ENCODE measurements around the gene LSAMP.

The LSAMP gene
- total RNA-seq = 0 to 0.12 (median 0) reads per million in 9 experiments

GRCh38 chr3:116445311-116445841 lies at the start of gene LSAMP:
Gene LSAMP, minus strand, starts transcription at chr3:116445487.
- Mint-ChIP-seq H3K36me3 (ENCODE audit: insufficient read depth) (no peaks in the 10 kb centered on the region), H3K4me3 (no peak within 1 kb of the TSS), H3K4me1 (ENCODE audit: low read depth in 2 of 2) (no peaks in the 10 kb centered on the region), H3K9me3 (peaks cover 9 to 13% of the 10 kb centered on the region in 2 donors), H3K27ac (no peak within 1 kb of the TSS), H3K27me3 (no peaks in the 10 kb centered on the region)
- ATAC-seq (replicated peaks) (no peak), DNase-seq (no peak)

GRCh38 chr3:116492379-116492778 lies 47.1 kb upstream of the LSAMP start:
- Mint-ChIP-seq H3K4me3 (no peak overlapping the region), H3K4me1 (ENCODE audit: low read depth in 2 of 2) (no peaks in the 10 kb centered on the region), H3K27me3 (no peaks in the 10 kb centered on the region), H3K36me3 (ENCODE audit: insufficient read depth) (no peaks in the 10 kb centered on the region), H3K9me3 (peaks cover 9 to 36% of the 10 kb centered on the region in 2 donors), H3K27ac (no peak overlapping the region)
- DNase-seq (no peak), ATAC-seq (replicated peaks) (no peak)

DNA sequence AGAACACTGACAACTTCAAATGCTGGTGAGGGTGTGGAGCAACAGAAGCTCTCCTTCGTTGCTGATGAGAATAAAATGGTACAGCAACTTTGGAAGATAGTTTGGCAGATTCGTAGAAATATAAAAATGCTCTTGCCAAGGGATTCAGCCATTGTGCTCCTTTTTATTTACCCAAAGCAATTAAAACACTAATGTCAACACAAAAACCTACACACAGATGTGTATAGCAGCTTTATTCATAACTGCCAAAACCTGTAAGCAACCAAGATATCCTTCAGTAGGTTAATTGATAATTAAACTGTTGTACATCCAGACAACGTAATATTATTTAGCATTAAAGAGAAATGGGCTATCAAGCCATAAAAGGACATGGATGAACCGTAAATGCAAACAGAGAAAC lies 37.8 kb upstream of the LSAMP start:
- Mint-ChIP-seq H3K4me3 (no peak overlapping the region), H3K9me3 (peaks cover 11 to 13% of the 10 kb centered on the region in 2 donors), H3K27ac (no peak overlapping the region), H3K27me3 (no peaks in the 10 kb centered on the region), H3K36me3 (ENCODE audit: insufficient read depth) (no peaks in the 10 kb centered on the region), H3K4me1 (ENCODE audit: low read depth in 2 of 2) (no peaks in the 10 kb centered on the region)
- ATAC-seq (replicated peaks) (no peak), DNase-seq (no peak)

GRCh38 chr3:116476691-116477090 lies 31.4 kb upstream of the LSAMP start:
- Mint-ChIP-seq H3K4me3 (no peak overlapping the region), H3K4me1 (ENCODE audit: low read depth in 2 of 2) (no peaks in the 10 kb centered on the region), H3K27ac (no peak overlapping the region), H3K9me3 (peaks cover 5 to 11% of the 10 kb centered on the region in 2 donors), H3K36me3 (ENCODE audit: insufficient read depth) (no peaks in the 10 kb centered on the region), H3K27me3 (no peaks in the 10 kb centered on the region)
- ATAC-seq (replicated peaks) (no peak), DNase-seq (no peak)

DNA sequence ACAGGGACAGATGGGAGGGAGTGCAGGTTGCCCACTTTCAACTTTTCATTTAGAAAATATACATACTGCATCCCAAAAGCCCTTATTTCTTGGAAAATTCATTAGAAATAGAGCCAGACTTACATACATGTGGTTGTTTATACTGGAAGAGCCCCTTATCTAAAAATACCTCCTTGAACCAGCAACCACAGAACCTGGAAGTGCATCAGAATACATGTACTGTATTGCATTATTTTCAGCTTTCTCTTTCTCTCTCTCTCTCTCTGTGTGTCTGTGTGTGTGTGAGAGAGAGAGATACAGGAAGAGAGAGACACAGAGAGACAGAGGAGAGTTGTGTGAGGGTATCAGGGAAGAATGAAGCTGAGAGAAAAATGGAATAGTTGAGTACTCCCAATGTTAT lies 29.5 kb upstream of the LSAMP start:
- peaks cover 5 to 11% of the 10 kb centered on the region in 2 donors for H3K9me3 Mint-ChIP-seq

GRCh38 chr3:116474032-116474780 lies 28.9 kb upstream of the LSAMP start:
- no peak overlapping the region for H3K4me3 Mint-ChIP-seq
- H3K27ac Mint-ChIP-seq = no peak overlapping the region
- H3K4me1 Mint-ChIP-seq (ENCODE audit: low read depth in 2 of 2) = no peaks in the 10 kb centered on the region
- H3K9me3 Mint-ChIP-seq = peaks cover 5 to 11% of the 10 kb centered on the region in 2 donors
- DNase-seq (no peak), ATAC-seq (replicated peaks) (no peak)
- H3K36me3 Mint-ChIP-seq (ENCODE audit: insufficient read depth) = no peaks in the 10 kb centered on the region
- no peaks in the 10 kb centered on the region for H3K27me3 Mint-ChIP-seq

More for the DNA sequence above, 29.5 kb upstream of the LSAMP start:
- no peak overlapping the region for H3K27ac Mint-ChIP-seq
- no peak overlapping the region for H3K4me3 Mint-ChIP-seq
- no peak for ATAC-seq (replicated peaks)
- H3K36me3 Mint-ChIP-seq (ENCODE audit: insufficient read depth) = no peaks in the 10 kb centered on the region
- no peaks in the 10 kb centered on the region for H3K27me3 Mint-ChIP-seq
- no peak for DNase-seq
- H3K4me1 Mint-ChIP-seq (ENCODE audit: low read depth in 2 of 2) = no peaks in the 10 kb centered on the region

DNA sequence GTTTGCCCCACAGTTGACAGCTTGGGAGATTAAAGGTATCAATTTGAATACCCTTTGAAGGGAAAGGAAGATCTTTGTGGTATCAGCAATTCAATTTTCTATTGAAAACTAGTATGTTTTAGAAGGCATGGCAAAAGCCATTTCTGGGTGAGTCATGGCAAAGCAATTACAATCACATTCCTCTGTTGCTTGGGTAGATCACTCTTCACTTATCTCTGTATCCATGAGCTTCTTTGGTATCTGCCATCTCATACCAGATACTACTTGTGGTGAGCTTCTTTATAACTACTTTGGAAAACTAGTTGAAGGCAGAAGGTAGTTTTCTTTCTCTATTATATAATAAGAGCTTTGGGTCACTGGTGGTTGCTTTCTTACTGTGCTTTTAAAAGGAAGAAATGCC lies 28.3 kb upstream of the LSAMP start:
- Mint-ChIP-seq H3K9me3 (peaks cover 6 to 11% of the 10 kb centered on the region in 2 donors), H3K36me3 (ENCODE audit: insufficient read depth) (no peaks in the 10 kb centered on the region), H3K4me3 (no peak overlapping the region), H3K27me3 (no peaks in the 10 kb centered on the region), H3K27ac (no peak overlapping the region), H3K4me1 (ENCODE audit: low read depth in 2 of 2) (no peaks in the 10 kb centered on the region)
- ATAC-seq (replicated peaks) (no peak), DNase-seq (no peak)

- H3K27me3 Mint-ChIP-seq = no peaks in the 10 kb centered on the region
- no peak overlapping the region for H3K4me3 Mint-ChIP-seq
- no peak overlapping the region for H3K27ac Mint-ChIP-seq
- no peaks in the 10 kb centered on the region for H3K4me1 Mint-ChIP-seq (ENCODE audit: low read depth in 2 of 2)
- H3K9me3 Mint-ChIP-seq = peaks cover 2 to 11% of the 10 kb centered on the region in 2 donors
- ATAC-seq (replicated peaks) = no peak
- no peak for DNase-seq
- H3K36me3 Mint-ChIP-seq (ENCODE audit: insufficient read depth) = no peaks in the 10 kb centered on the region
Measured at GRCh38 chr3:116470605-116471197, 25.4 kb upstream of the LSAMP start.

GRCh38 chr3:116469546-116469945 lies 24.3 kb upstream of the LSAMP start:
- no peaks in the 10 kb centered on the region for H3K27me3 Mint-ChIP-seq
- H3K4me1 Mint-ChIP-seq (ENCODE audit: low read depth in 2 of 2) = no peaks in the 10 kb centered on the region
- H3K36me3 Mint-ChIP-seq (ENCODE audit: insufficient read depth) = no peaks in the 10 kb centered on the region
- H3K27ac Mint-ChIP-seq = no peak overlapping the region
- DNase-seq (no peak), ATAC-seq (replicated peaks) (no peak)
- no peak overlapping the region for H3K4me3 Mint-ChIP-seq
- H3K9me3 Mint-ChIP-seq = peaks cover 2 to 6% of the 10 kb centered on the region in 2 donors

- ATAC-seq (replicated peaks) = no peak
- H3K27ac Mint-ChIP-seq = no peak overlapping the region
- H3K4me3 Mint-ChIP-seq = no peak overlapping the region
- no peaks in the 10 kb centered on the region for H3K27me3 Mint-ChIP-seq
- H3K9me3 Mint-ChIP-seq = peaks cover 8 to 11% of the 10 kb centered on the region in 2 donors
- DNase-seq = no peak
- no peaks in the 10 kb centered on the region for H3K36me3 Mint-ChIP-seq (ENCODE audit: insufficient read depth)
- H3K4me1 Mint-ChIP-seq (ENCODE audit: low read depth in 2 of 2) = no peaks in the 10 kb centered on the region
Measured at GRCh38 chr3:116464276-116464798, 19.1 kb upstream of the LSAMP start.

DNA sequence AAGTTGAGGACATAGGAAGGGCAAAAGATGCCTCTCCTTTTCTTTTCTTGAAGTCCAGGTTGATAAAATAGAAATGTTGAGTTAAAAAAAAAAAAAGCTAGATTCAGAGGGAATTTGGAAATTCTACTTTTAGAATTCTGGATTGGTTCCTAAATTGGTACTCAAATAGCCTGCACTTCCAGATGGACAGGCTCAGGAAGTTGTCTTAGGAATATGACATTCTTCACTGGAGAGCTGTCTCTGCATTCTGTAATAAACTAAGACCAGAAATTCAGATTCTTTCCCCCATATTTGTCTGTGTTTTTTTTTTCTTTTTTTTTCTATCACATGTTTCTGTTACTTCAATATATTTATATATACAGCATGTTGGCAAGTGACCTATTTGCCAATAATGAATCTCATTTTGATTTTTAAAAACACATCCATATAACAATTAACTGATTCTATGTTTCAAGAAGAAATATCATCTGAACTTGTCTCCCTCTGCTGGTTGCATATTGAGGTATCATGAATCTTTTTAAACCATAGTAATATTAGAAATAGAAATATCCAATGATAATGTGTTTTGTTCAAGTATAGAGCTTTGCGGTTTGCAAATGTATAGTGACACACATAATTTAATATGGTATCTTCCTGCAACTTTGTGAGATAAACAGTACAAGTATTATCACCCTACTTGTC lies 8.5 kb upstream of the LSAMP start:
- Mint-ChIP-seq H3K36me3 (ENCODE audit: insufficient read depth) (no peaks in the 10 kb centered on the region), H3K4me3 (no peak overlapping the region), H3K27ac (no peak overlapping the region), H3K9me3 (peaks cover 15% of the 10 kb centered on the region in 2 donors), H3K27me3 (no peaks in the 10 kb centered on the region), H3K4me1 (ENCODE audit: low read depth in 2 of 2) (no peaks in the 10 kb centered on the region)
- ATAC-seq (replicated peaks) (no peak), DNase-seq (no peak)

DNA sequence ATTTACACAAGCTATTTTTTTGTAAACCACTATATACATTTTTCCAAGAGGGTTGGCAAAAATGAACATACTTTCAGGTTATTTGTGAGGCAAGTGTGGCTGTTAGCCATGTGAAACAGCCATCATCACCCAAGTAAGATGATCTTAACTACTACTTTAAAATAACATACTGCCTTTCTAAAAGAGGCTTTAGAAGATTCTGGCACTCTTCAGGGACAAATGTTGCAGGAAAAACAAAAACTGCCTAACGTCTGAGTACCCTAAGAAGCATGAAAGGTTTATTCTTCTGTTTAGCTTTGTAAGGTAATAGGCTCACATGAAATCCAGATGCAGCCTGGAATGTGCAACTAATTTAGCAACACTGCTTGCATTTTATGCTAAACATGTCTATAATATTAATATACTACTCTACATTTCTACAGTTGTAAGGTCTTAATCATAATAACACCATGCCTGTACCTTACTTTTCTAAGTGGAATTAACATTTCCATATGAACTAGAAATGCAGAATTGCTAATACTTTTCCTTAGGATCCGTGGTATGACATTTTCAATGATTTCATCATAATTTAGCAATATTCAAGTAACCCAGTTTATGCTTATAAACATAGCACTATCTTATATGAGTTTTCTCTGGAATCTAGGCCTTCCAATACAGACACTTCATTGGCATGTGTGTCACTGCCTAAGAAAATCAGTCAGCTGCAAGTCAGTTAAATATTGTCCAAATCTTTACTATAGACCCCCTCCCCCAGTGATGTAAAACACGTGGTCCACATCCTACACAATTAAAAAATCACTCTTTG lies 4.5 kb upstream of the LSAMP start:
- no peaks in the 10 kb centered on the region for H3K4me1 Mint-ChIP-seq (ENCODE audit: low read depth in 2 of 2)
- no peak overlapping the region for H3K4me3 Mint-ChIP-seq
- ATAC-seq (replicated peaks) (no peak), DNase-seq (no peak)
- no peaks in the 10 kb centered on the region for H3K36me3 Mint-ChIP-seq (ENCODE audit: insufficient read depth)
- no peak overlapping the region for H3K27ac Mint-ChIP-seq
- peaks cover 8 to 15% of the 10 kb centered on the region in 2 donors for H3K9me3 Mint-ChIP-seq
- H3K27me3 Mint-ChIP-seq = no peaks in the 10 kb centered on the region

DNA sequence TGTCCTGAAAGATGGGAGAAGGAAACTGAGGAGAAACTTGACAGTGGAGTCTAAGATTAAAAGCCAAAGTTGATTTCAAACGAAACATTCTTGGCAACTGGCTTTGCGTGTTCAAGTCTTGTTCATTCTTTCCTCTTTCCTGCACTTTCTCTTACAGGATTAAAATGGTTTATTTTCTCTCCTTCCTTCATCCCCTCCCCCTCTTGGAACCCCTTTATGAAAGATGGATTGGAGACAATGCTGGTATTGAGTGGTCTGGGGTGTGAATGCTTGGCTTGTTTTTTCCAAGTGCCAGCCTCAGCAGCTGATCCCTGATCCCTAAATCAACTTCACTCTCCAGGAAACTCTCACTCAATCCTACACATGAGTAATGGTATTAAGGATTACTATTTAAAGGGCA lies 703 bp upstream of the LSAMP start:
- DNase-seq (no peak), ATAC-seq (replicated peaks) (no peak)
- Mint-ChIP-seq H3K9me3 (peaks cover 11 to 13% of the 10 kb centered on the region in 2 donors), H3K36me3 (ENCODE audit: insufficient read depth) (no peaks in the 10 kb centered on the region), H3K27me3 (no peaks in the 10 kb centered on the region), H3K4me1 (ENCODE audit: low read depth in 2 of 2) (no peaks in the 10 kb centered on the region), H3K4me3 (no peak overlapping the region), H3K27ac (no peak overlapping the region)

Measured in effector memory CD8-positive, alpha-beta T cell (primary cell).